NCI-H2227 (cell line): ENCODE measurements around the gene APLP2.

Experiments used
- DNase-seq: peaks from one replicate; lab custom pipeline; 2025; ENCODE audit not compliant: unreplicated experiment; lab: John Stamatoyannopoulos, UW

The APLP2 gene

DNA sequence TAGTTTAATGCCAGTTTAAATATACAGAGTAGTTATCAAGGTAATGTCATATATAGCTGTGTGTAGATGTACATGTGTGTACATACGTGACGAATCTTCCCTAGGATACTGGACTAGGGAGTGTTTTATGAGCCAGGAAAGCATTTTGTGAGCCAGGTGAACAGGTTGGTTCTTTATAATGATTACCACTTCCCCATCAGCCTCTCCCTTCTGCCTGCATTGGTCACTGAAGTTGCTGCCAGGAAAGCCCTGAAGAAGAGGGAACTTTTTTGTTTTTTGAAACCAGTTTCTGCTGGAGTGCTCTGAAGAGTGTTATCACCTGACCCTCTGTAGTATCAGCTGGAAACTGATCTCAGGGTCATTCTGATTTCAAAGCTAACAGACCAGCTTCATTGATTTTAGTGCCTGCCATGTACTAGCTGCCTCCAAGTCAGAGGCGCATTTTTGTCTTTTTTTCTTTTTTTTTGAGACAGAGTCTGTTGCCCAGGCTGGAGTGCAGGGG, 75.7 kb downstream of the APLP2 start:
- no peak for DNase-seq

- no peak for DNase-seq
Observed at GRCh38 chr11:130145975-130146776, 76.5 kb downstream of the APLP2 start.

GRCh38 chr11:130146796-130147195, 77.1 kb downstream of the APLP2 start:
- no peak for DNase-seq

- no peak for DNase-seq
Observed at GRCh38 chr11:130148796-130149326, 79.2 kb downstream of the APLP2 start.

DNA sequence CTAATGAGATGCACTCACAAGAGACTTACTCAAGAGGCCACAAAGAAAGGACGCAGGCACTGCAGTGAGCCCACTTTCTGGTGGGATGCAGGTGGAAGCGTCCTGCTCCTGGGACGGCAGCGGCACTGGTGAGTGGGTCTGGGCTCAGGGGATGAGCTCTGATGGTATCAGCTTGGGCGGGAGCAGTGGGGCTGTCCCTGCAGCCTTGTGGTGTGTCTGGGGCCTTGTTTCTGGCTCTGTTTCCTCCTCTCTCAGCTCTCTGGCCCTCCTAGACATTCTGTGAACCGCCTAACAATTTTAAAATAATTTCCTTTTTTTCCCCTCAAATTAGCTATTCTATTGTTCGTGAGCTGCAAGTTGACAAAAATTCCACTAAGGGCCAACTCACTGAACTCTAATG, 81.1 kb downstream of the APLP2 start:
- no peak for DNase-seq

GRCh38 chr11:130151196-130151595, 81.5 kb downstream of the APLP2 start:
- no peak for DNase-seq

GRCh38 chr11:130156108-130157022, 86.7 kb downstream of the APLP2 start:
- no peak for DNase-seq

- DNase-seq = no peak
Observed at GRCh38 chr11:130157101-130157500, 87.4 kb downstream of the APLP2 start.

GRCh38 chr11:130157840-130158239, 88.1 kb downstream of the APLP2 start:
- no peak for DNase-seq

- DNase-seq = no peak
Observed at GRCh38 chr11:130159139-130159538, 89.4 kb downstream of the APLP2 start.

DNA sequence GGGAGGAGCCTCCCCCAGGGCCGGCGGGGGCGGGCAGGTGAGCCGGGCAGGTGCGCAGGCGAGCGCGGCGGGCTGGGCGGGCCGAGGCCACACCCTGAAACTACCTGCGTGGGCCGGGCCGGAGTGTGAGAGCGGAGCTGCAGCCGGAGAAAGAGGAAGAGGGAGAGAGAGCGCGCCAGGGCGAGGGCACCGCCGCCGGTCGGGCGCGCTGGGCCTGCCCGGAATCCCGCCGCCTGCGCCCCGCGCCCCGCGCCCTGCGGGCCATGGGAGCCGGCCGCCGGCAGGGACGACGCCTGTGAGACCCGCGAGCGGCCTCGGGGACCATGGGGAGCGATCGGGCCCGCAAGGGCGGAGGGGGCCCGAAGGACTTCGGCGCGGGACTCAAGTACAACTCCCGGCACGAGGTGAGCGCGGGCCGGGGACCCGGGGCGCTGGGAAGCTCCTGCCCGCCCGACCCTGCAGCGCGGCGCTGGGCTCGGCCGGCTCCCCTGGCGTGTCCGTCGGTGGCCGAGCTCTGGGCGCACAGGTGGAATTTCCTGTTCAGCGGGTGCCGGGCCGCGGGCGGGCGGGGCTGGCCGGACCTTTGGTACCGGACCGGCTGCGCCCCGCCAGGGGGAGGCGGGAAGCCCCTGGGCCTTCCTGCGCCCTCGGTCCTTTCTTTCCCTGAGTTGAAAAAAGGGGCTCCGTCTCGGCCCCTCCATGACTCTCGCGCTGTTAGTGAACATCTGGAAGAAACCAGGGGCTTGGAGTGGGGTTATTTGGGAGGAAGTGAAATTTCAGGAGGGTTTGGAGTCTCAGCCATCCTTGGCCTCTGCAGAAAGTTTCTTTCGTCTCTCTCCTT, 90.2 kb downstream of the APLP2 start, which contains the start of gene ST14:
ST14 (plus strand) TSS at position 126 of the 841 bp plus-strand sequence; CDS start at position 324, 198 bp downstream.
- no peak for DNase-seq

GRCh38 chr11:130160498-130161155, 90.9 kb downstream of the APLP2 start:
- no peak for DNase-seq

DNA sequence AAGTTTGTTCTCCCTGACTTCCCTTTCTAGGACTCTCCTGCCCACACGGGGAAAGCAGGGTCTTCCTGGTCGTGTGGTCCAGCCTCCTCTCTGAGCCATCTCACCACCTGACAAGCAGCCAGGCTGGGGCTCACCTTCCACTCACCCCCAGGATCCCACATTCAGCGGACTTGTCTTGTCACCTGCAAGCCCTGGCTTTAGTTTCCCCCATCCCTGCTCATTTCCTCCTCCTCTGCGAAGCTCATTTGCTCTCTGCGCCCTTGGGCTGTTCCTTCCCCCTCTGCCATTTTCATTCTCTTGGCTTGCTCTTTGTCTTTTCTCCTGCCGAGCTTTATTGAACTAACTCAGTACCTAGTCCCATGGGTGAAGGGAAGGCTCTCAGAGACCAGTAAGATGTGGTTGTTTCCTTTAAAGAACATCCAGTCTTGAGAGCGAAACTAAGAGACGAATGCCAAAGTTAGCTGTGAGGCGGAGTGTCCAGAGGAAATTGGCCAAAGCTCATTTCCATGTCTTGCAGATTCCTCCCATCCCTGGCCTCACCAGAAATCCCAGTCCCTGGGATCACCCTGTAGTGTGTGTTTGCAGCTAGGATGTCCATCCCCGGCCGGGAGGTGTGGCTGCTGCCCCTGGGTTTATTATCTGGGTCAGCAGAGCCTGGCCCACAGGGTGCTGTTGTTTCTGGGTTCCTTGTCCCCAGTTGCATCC, 91.9 kb downstream of the APLP2 start:
- DNase-seq = no peak

DNA sequence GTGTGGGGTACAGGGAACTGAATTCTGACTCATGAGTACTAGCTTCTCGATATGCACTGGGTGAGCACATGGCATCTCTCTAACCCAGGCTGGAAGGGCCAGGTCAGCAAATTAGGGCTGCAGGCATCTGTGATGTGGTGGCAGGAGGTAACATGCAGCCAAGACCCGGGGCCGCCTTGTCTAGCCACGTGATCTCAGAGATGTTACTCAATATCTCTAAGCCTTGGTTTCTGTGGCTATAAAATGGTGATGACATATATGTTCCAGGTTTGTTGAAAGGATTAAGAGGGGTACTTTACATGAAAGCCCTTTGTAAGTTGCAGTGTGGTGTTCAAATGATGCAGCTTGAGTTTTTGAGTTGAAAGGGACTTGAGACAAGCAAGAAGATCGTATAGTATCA, 93.0 kb downstream of the APLP2 start:
- no peak for DNase-seq

- no peak for DNase-seq
Observed at GRCh38 chr11:130163346-130164220, 93.9 kb downstream of the APLP2 start.

GRCh38 chr11:130164221-130164570, 94.5 kb downstream of the APLP2 start:
- DNase-seq = no peak

GRCh38 chr11:130165601-130166456, 96.1 kb downstream of the APLP2 start:
- DNase-seq = no peak

DNA sequence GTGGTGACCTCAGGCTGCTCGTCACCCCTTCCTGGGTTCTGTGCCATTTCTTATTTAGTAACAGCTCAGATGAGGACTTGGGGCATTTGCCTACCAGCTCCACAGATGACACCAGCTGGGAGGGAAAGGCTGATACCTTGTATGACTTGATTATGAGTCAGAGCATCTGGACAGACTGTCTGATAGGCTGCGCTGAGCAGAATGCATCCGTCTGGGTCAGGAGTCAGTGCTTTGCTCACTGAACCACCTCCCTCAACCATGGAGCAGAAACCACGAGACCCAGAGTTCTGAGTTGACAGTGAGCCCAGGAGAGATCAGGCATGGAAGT, 96.7 kb downstream of the APLP2 start:
- no peak for DNase-seq
